GM19193 (cell line): Measurements from ENCODE around the gene CD151.

Experiments
- POLR2A ChIP-seq: IDR thresholded peaks from 4 replicates; pipeline ENCODE4 v1.6.1; 2011; ENCODE audit not compliant: insufficient read depth, insufficient read length; ENCODE audit errors: extremely low read depth

Gene CD151

DNA sequence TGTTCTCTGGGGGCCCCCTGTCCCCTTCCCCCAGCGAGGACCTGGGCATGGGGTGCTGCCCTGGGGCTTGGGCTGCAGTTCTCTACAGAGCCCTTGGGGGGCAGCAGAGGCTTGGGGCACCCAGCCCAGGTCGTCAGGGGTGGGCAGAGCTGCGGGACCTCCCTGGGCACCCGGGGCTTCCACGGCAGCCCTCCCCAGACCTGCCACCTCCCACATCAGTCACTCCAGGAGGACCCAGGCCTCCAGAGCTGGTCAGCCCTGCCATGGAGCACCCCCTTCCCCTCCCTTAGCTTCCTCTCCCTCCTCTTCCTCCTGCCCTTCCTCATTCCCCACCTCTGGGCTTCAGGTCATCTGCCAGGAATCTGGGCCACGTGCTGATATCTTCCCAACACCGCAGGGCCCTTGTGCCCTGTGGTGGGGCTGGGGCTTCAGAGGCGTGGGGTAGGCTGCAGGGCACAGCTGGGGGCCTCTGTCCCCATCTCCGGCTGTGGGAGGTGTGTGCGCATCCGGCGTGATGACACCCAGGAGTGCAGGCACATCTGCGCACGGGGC is 15.7 kb downstream of the CD151 start:
- TF ChIP-seq POLR2A: no peak

DNA sequence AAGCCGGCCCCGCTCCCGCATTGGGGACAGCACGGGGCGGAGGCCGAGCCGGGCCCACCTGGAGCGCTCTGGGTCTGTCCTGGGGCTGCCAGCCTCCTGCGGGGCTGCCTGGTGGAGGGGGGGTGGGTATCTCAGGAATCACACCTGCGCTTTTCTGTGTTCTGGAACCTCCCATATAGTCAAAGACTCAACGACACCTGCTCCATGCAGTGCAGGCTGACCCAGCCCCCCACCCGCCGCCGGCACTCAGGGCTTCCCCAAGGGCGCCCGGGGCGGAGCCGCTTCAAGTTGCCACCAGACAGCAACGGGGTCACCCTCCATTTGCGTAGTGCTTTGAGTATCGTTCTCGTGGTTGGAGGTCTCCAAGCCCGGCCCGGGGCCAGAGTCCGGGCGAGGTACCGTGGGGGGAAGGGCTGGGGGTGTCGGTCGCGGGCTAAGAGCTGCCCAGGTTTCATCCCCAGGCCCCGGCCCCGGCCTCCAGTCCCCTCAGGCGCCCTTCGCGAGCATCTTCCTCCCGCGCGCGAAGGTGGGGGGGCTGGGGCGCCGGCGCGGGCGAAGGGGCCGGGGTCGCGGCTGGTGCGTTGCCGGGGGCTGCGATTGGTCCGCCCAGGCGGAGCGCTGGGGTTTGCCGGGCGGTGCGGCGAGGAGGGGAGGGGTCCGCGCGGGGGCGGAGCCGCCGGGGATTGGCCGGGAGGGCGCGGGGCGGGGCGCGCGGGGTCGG is 16.5 kb downstream of the CD151 start:
- TF ChIP-seq POLR2A: no peak

DNA sequence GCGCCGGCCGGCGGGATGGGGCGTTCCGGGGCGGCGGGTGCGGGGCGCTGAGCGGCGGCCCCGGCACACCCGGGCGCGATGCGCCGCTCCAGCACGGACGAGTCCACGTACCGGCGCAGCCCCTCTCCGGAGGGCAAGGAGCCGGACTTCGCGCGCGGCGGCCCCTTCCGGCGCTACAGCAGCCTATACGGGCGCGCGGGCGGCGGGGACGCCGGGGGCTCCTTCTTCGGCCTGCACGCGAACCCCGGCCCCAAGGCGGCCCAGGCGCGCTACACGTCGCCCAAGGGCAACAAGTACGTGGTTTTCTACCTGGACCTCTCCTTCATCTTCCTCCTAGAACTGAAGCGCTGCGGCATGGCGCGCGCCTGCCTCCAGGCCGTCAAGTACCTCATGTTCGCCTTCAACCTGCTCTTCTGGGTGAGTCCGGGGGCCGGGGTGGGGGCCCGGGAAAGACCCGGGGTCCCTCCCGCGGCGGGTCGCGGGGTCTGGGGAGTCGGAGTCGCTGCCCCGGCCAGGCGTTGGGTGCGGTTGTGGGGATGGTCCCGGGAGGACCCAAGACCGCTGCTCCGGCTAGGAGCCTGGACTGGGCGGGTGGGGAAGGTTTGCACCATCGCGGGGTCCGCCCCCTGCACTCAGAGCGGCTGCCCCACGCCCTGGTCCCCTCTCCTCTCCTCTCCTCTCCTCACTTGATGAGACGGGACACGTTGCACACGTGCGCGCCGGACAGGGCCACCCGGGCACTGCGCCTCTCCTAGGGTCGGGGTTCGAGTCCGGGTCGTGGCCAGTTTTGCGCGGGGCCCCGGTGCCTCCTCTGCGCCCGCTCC is 17.4 kb downstream of the CD151 start:
- TF ChIP-seq POLR2A: no peak

DNA sequence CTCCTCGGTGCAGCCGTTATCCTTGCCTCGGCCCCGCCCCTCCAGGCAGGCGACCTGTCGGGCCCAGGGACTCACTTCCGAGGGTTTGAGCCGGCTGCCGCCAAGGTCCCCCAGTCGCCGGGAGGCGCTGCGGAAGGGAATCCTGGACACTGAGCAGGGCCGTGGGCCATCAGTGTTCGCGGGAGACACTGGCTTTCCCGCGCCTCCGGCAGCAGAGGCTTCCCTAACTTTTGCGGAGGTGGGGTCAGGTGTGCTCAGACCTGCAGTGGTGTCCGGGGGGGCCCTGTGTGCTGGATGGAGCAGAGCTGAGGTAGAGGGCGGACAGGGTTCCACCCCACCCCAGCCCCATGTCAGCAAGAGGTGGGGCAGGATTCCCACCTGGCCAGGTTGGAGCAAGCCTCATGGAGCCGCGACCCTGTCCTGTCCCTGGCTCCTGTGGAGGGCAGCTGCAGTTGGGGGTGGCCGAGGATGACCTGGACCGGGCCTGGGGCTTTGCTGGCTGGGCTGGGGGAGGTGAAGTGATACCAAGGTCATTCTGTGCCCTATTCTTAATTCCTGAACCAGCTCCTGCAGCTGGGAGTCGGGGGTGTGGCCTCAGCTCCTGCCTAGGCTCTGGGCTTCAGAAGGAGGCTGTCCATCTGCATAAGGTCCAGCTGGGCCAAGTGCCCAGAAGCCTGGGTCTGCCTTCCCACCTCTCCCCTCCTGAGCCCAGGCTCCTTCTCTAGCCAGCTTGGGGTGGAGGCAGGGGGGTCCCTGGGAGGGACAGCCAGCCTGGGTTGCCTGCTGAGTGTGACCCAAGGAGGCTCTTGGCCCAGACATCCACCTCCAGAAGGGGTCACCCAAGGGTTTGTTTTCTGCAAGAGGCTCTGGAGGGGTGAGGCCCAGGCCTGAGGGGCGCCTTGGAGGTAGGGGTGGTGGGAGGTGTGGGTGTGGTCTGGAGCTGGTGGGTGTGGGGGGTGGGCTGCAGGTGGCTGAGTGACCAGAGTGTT is 18.3 kb downstream of the CD151 start:
- no peak for TF ChIP-seq POLR2A

DNA sequence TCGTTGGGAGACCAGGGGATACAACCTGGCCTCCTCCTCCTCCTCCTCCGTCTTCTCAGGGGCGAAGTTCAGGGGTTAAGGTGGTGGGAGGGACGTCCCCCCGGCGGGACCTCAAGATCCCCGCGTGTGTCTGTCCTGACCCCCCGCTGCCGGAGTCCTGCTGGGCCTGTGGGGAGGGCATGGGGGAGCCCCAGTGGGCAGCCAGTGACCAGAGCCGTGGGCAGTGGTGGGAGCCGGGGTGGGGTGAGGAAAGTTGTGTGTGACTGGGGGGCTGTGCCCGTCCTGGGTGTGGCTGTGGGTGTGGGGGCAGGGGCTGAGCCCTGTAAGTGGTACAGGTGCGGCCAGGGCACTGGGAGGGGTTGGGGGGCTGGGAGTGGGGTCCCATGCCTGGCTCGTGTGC is 20.0 kb downstream of the CD151 start:
- no peak for TF ChIP-seq POLR2A

DNA sequence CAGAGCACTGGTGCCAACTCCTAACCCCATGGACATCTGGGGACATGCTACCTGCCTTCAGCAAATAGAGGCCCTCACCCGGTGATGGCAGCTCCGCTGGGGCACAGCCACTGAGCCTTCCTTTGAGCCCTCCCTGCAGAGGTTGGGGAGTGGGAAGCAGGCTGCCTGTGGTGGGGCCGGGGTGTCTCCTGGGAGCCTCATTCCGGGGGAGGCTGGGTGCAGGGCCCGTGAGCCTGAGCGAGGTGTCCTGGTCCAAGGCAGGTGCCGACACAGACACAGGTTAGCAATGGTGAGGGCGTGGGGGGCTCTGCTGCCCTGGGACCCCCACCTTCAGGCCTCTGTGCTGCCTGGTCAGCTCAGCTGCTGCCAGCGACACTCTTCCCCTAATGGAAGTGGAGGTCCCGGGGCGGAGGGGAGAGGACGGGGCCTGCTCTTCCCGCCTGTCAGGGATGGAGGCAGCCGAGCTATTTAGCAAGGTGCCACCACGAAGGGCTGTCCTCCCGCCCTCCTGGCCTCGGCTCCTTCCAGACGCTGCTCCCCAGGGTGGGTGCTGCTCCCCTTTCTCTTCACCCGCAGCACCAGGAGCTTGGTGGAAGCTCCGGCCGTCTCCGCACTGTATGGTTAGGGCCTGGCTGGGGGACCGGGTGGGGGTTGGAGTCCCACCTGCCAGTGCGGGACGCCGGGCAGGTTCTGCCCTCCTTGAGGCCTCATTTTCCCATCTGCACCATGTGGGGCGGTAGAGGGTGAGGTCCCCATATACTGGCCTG is 21.1 kb downstream of the CD151 start:
- no peak for TF ChIP-seq POLR2A

DNA sequence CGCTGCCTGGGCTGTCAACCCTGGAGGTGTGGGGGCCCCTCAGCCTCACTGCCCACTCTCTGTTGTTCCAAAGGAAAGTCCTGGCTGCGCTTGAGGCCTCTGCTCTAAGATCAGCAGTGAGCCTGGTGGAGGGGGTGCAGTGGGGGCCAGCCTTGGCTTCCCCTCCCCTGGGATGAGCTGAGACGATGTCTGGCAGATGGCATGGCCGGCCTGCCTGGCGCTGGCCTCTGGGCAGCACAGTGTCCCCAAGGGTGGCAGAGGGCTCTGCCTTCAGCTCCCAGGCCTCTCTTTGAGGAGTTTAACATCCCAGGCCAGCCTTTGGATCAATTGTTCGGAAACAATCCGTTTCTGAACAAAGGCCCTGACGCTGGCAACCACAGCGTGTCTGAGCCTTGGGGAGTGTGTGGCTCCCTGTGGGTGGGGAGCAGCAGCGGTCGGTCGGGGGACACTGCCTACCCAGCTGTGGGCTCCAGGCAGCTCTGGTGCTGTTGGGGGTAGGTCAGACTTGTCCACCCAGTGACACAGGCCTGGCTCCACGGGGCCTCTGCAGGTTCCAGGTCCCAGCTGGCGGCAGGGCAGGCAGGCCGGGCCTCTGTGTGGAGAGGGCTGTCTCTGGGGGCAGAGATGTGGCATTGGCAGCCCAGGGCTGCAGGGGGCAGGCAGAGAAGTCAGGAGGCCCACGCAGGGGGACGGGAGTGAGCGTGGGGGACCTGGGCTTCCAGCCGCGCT is 22.0 kb downstream of the CD151 start:
- TF ChIP-seq POLR2A: no peak

DNA sequence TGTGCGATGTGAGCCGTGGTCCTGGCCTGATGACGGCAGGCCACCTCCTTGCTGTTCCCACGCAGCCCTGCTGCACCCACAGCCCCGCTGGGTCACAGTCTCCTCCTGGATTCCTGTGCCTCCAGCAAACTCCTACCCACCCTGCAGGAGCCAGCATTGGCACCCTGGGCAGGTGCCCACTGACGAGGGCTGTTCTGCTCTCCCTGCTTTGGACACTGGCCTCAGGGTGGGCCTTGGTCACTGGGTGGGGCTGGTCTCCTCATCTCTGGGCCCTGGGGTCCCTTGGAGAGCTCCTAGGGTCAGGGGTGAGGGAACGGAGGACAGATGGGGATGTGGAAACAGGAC is 22.6 kb downstream of the CD151 start:
- no peak for TF ChIP-seq POLR2A

DNA sequence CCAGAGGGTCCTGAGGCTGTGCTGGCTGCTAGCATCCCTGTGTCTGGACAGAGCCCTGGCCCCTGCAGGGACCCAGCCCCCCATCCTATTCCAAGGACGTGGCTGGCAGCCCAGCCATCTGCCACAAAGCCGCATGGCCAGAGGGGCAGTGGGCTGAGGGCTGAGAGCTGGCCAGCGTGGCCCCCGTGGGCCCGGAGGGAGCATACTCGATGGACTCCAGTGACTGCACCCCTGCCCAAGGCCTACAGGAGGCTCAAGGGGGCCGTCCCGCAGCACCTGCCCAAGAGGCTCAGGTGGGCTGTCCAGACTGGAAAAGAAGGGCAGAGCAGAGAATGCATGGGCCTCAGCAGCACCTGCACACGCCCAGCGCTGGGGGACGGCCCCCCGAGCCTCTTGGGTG is 23.0 kb downstream of the CD151 start:
- no peak for TF ChIP-seq POLR2A

DNA sequence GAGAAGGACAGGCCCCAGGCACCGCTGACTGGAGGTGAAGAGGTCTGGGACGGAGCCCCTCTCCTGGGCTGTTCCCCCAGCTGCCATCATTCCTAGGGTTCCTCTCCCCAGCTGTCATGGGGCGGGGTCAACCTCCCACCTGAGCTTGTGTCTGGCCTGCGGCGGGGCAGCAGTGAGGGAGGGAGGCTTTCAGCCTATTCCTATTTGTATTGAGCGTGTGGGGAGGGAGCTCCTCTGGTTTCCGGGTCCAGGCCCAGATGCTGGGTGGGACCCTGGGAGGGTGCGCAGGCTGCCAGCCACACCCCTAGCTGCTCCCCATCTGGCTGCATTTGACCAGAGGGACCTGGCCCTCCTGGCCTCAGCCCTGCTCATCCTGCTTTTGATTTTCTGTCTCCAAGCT is 23.6 kb downstream of the CD151 start:
- no peak for TF ChIP-seq POLR2A

DNA sequence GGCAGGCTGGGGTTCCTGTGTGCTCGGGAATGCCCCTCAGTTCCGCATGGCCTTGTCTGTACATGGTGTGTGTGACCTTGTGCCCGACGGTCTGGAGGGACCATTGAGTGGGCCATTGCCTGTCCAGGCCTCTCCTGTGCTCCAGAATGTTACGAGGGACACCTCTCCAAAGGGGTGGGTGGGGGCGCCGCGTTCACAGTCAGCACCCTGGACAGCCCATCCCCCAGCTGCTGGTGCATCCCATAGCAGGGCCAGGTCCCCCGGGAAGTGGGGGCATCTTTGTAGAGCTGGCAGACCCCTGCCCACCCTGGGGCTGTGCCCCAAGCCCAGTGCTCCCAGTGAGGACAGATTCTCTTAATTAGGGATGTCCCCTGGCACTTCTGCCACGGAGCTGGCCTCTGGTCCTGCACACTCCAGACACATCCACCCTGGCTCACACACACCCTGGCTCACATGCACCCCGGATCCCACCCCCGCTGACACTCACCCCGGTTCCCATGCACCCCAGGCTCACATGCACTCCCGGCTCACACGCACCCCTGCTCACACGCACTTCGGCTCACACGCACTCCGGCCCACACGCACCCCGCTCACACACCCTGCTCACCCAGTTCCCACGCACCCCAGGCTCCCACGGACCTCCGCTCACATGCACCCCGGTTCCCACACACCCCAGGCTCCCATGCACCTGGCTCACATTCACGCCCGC is 25.5 kb downstream of the CD151 start:
- TF ChIP-seq POLR2A: no peak

DNA sequence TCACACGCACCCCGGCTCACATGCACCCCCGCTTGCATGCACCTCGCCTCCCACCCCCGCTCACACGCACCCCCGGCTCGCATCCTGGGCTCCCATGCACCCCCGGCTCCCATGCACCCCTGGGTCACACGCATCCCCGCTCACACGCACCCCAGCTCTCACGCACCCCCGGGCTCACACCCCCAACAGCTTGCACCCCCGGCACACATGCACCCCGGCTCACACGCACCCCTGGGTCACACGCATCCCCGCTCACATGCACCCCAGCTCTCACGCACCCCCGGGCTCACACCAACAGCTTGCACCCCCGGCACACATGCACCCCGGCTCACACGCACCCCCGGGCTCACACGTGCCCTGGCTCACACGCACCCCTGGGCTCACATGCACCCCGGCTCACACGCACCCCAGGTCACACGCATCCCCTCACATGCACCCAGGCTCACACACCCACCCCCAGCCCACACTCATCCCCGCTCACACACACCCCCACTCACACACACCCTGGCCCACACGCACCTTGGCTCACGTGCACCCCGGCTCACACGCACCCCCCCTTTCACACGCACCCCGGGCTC is 26.1 kb downstream of the CD151 start:
- no peak for TF ChIP-seq POLR2A
